ENCODE data around the gene MIA2. TPM values are rescaled to one million over a fixed set of nuclear protein-coding genes. Genes with fewer than 3 reads are reported as not detected.
"Not testable (repeated sequence)": the region's sequence is repeated elsewhere in the genome, so short reads cannot be mapped to it uniquely, and the experiment has no call there.

Gene MIA2
- total RNA-seq, 1 experiment from 2014 or later = 11.1 TPM

DNA sequence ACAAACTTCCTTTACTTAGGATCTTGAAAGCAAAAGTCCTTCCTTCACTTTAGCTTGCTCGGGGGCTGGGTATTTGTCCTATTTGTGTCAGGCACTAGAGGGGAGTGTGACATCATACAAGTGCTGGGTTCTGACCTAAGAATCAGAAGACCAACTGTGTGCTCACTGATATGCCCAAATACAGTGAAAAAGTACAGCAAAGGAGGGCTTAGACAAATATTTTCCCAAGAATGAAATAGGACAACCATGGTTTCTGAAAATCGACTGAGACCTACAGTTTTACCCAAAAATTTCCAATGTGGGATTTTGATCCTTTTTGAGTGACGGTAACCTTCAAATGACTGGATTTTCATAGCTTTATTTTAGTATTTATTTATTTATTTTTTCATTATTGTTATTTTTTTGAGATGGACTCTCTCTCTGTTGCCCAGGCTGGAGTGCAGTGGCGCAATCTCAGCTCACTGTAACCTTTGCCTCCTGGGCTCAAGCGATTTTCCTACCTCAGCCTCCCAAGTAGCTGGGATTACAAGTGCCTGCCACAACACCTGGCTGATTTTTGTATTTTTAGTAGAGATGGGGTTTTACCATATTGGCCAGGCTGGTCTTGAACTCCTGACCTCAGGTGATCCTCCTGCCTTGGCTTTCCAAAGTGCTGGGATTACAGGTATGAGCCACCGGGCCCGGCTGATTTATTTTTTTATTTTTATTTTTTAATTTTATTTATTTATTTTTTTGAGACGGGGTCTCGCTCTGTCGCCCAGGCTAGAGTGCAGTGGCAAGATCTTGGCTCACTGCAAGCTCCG, 1.8 kb upstream of the MIA2 start:
- DNase-seq (ENCODE audit: low read depth) = peak; percentile 72

DNA sequence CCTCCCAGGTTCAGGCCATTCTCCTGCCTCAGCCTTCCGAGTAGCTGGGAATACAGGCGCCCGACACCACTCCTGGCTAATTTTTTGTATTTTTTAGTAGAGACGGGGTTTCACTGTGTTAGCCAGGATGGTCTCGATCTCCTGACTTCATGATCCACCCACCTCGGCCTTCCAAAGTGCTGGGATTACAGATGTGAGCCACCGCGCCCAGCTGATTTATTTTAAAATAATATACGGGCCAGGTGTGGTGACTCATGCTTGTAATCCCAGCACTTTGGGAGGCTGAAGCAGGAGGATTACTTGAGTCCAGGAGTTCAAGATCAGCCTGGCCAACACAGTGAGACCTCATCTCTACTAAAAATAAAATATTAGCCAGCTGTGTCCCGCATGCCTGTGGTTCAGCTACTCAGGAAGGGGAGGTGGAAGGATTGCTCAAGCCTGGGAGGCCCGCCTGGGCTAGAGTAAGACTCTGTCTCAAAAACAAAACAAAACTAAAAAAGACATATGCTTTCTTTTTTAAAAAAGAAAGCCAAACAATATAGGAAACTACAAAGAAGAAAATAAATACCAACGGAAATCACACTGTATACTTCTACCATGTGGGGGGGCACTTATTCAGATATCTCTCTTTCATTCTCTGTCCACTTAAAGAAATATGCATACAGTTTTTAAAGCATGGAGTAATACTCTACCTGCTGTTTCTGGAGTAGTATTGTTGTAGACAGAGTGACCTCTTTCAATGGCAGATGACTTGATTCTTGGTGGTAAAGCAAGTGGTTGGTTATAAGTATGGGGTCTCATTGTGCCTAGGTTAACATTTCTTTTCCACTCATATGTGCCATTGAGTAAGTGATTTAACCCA, 930 bp upstream of the MIA2 start:
- DNase-seq (ENCODE audit: low read depth) = peak; percentile 76

GRCh38 chr14:39234986-39235385, 1.3 kb downstream of the MIA2 start:
- DNase-seq (ENCODE audit: low read depth) = not testable (repeated sequence)

- DNase-seq (ENCODE audit: low read depth) = not testable (repeated sequence)
These were observed 1.8 kb downstream of the MIA2 start for GRCh38 chr14:39235466-39235865.

DNA sequence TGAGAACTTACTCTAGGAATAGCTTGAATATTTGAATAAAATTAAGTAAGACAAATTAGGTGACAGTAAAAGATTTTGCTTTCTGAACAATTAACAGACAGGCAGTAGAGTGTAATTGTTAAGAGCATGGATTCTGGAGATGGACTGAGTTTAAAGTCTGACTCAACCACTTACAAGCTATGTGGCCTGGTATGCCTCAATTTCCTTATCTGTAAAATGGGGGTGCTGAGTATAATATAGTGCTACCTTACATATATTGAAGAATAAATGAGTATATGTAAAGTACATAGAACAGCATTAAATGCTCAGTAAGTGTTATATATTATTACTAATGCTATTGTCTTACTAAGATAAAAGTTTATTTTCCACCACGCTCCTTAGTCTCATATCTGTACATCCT, 7.1 kb downstream of the MIA2 start:
- no peak for DNase-seq (ENCODE audit: low read depth)

DNA sequence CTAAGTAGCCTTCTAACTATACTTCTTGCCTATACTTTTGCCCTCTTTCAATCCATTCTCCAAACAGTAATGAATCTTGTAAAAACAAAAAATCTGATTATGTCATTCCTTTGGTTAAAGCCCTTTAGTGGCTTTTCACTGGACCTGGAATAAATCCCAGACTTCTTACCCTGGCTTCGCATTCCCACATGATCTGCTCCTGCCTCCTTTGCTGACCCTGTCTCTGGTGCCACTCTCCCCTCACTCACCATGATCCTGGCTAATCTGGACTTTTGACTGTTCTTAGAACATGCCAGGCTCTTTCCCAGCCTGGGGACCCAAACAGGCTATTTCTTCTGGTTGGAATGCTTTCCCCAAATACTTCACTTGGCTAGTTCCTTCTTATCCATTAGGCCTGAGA, 7.9 kb downstream of the MIA2 start:
- no peak for DNase-seq (ENCODE audit: low read depth)

- DNase-seq (ENCODE audit: low read depth) = no peak
These were observed 10.1 kb downstream of the MIA2 start for GRCh38 chr14:39243831-39244230.

- DNase-seq (ENCODE audit: low read depth) = peak; percentile 43
These were observed 12.9 kb downstream of the MIA2 start for GRCh38 chr14:39246618-39247017.

- DNase-seq (ENCODE audit: low read depth) = peak; percentile 90
These were observed 13.5 kb downstream of the MIA2 start for GRCh38 chr14:39247256-39247655.

GRCh38 chr14:39251547-39251946, 17.8 kb downstream of the MIA2 start:
- no peak for DNase-seq (ENCODE audit: low read depth)

GRCh38 chr14:39257388-39257787, 23.7 kb downstream of the MIA2 start:
- not testable (repeated sequence) for DNase-seq (ENCODE audit: low read depth)

DNA sequence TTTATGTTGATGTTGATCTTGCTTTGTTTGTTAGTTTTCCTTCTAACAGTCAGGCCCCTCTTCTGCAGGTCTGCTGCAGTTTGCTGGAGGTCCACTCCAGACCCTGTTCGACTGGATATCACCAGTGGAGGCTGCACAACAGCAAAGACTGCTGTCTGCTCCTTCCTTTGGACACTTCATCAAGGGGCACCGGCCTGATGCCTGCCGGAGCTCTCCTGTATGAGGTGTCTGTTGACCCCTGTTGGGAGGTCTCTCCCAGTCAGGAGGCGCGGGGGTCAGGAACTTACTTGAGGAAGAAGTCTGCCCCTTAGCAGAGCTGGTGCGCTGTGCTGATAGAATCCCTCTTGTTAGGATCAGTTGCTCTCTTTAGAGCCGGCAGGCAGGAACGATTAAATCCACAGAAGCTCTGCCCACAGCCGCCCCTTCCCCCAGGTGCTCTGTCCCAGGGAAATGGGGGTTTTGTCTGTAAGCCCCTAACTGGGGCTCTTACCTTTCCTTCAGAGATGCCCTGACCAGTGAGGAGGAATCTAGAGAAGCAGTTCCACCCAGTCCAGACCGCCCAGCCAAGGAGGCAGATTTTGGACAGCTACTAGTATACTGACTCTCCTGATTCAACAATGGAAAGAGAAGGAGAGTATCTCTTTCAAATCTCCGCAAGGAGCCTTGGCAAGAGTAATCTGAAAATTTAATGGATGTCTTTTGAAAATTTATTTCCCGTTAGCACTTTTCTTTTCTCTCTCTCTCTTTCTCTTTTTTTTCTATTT, 25.2 kb downstream of the MIA2 start:
- DNase-seq (ENCODE audit: low read depth) = no peak

- DNase-seq (ENCODE audit: low read depth) = not testable (repeated sequence)
These were observed 26.4 kb downstream of the MIA2 start for GRCh38 chr14:39260161-39260560.

GRCh38 chr14:39262214-39262613, 28.5 kb downstream of the MIA2 start:
- DNase-seq (ENCODE audit: low read depth) = not testable (repeated sequence)

- DNase-seq (ENCODE audit: low read depth) = no peak
These were observed 30.3 kb downstream of the MIA2 start for GRCh38 chr14:39264057-39264456.

- DNase-seq (ENCODE audit: low read depth) = no peak
These were observed 30.8 kb downstream of the MIA2 start for GRCh38 chr14:39264558-39264957.

GRCh38 chr14:39265033-39265432, 31.3 kb downstream of the MIA2 start:
- peak; percentile 52 for DNase-seq (ENCODE audit: low read depth)

DNA sequence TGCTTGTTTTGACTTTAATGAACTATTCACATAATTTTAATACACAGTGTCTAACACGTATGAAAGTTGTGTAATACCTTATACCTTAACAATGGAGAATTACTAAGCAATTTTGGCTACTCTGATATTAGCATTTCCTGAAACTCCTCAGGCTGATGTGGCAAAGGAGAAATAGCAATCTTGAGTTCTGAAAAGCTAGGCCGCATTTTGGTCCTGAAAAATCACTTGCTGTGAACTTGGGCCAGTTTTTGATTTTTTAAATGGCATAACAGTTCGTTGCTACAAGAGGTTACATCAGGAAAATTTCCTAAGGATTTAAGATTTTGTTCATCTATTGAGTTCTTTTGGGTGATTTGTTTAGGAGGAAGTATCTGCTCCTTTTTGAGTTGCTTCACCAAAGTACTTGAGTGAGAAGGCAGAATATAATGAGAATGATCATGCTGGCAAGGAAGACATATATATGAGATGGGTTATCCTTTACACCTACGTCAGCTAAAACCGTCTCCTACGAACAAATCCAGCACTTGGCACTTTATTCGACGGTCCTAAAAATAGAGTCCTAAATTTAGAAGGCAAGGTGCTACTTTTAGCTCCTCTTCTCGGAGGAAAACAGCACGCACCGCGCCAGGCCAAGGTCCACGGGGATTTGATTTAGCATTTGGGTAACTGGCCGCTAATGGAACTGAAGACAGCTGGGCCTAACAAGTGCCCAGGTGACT, 32.2 kb downstream of the MIA2 start:
- no peak for DNase-seq (ENCODE audit: low read depth)

DNA sequence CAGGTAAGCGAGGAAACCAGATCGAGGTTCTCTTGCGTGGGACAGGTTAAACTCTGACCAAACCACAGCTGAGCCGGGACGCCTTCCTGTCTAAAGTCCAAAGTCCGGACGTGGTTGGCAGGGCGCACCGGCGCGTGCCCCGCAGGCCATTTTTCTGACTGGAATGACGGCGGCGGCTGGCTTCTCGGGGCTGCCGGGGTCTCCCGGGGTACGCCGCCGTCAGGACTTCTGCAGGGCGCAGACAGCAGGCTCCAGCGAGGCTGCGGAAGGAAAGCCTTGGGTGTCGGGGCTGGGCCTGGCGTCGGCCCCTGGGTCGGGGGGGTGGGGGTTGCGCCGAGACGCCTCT, 32.8 kb downstream of the MIA2 start:
- DNase-seq (ENCODE audit: low read depth) = no peak

GRCh38 chr14:39266871-39267607, 33.3 kb downstream of the MIA2 start:
- DNase-seq (ENCODE audit: low read depth) = peak; percentile 83

DNA sequence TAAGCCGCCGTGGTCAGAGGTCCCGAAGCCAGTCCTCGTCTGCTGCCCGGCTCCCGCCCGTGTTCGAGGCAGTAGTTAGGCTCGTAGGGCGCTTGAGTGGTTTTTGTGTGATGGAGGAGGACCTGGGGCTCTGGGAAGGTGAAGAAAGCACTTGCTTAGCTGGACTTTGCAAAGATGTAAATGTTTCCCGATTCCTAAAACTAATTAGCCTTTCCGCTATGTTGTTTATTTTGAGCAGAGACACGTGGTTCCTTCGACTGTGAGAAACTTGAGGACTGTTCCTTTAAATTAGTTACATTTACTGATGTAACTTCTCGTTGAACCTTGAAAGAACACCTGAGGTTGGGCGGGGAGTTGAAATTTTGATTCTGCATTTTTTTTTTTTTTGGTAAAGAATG, 33.9 kb downstream of the MIA2 start:
- DNase-seq (ENCODE audit: low read depth) = no peak
